ENCODE results near the gene PLSCR3. TPM values are rescaled to one million over a fixed set of nuclear protein-coding genes. Genes with fewer than 3 reads are reported as not detected.

The PLSCR3 gene
- total RNA-seq, 1 experiment from 2014 or later = 43.8 TPM

- Histone ChIP-seq H3K9ac (ENCODE audit: low read length) (no peak overlapping the region), H3K27ac (ENCODE audit: low read depth, low read length) (no peak overlapping the region), H3K4me3 (replicated peaks in 1 of 2; ENCODE audit: low read depth in 1 of 2, low read length in 2 of 2) (no peak overlapping the region), H3K9me3 (ENCODE audit: control insufficient read depth in 1 of 2, insufficient read depth in 1 of 2, low read depth in 1 of 2, low read length in 2 of 2) (no peaks in the 10 kb centered on the region), H3K4me2 (ENCODE audit: low read length) (no peak overlapping the region), H3K36me3 (ENCODE audit: control insufficient read depth in 1 of 2, insufficient read depth in 2 of 2, low read length in 2 of 2) (peaks cover 0 to 3% of the 10 kb centered on the region in 2 experiments; a peak in 1 of 4 replicates), H2AFZ (ENCODE audit: low read depth, low read length, poor library complexity, severe bottlenecking) (no peak overlapping the region), H3K4me1 (ENCODE audit: control insufficient read depth in 1 of 2, insufficient read depth in 2 of 2, low read length in 2 of 2) (peaks cover 0 to 3% of the 10 kb centered on the region in 2 experiments; a peak in 1 of 4 replicates), H3K79me2 (ENCODE audit: insufficient read depth, low read length) (no peaks in the 10 kb centered on the region), H3K9me2 (ENCODE audit: insufficient read depth) (no peaks in the 10 kb centered on the region), H4K20me1 (ENCODE audit: insufficient read depth) (no peaks in the 10 kb centered on the region), H3K27me3 (ENCODE audit: insufficient read depth, low read length) (no peaks in the 10 kb centered on the region)
- no peak for DNase-seq (ENCODE audit: low read depth, low spot score)
- RAD21 ChIA-PET (ENCODE audit: low non-redundant PET in 1 of 2, low total read pairs in 2 of 2, uncharacterized antibody in 2 of 2, unreplicated experiment in 2 of 2) = no interaction called here
- intact Hi-C loops (cut with micrococcal nuclease) = no loop called here
- BruUV-seq (replicated peaks) = no TSS peak
- CTCF ChIA-PET = no interaction called here
- POLR2A ChIA-PET = no interaction called here
- ATAC-seq = no peak
- no peak for TF ChIP-seq JUND (IDR thresholded peaks at IDR 0.05)
- no peak for TF ChIP-seq ATF3 (IDR thresholded peaks at IDR 0.05)
- TF ChIP-seq CEBPB (IDR thresholded peaks at IDR 0.05; ENCODE audit: low read depth) = no peak
- no peak for TF ChIP-seq SP1 (IDR thresholded peaks at IDR 0.05; ENCODE audit: low read depth)
- no peak for TF ChIP-seq ELF1 (IDR thresholded peaks at IDR 0.05; ENCODE audit: borderline replicate concordance, low read depth)
These were observed 22.0 kb upstream of the PLSCR3 start for GRCh38 chr17:7416323-7416722.

GRCh38 chr17:7415784-7416183, 21.5 kb upstream of the PLSCR3 start:
- RAD21 ChIA-PET (ENCODE audit: low non-redundant PET in 1 of 2, low total read pairs in 2 of 2, uncharacterized antibody in 2 of 2, unreplicated experiment in 2 of 2) = no interaction called here
- Histone ChIP-seq H2AFZ (ENCODE audit: low read depth, low read length, poor library complexity, severe bottlenecking) (no peak overlapping the region), H3K36me3 (ENCODE audit: control insufficient read depth in 1 of 2, insufficient read depth in 2 of 2, low read length in 2 of 2) (peaks cover 0 to 3% of the 10 kb centered on the region in 2 experiments; a peak in 1 of 4 replicates), H3K27ac (ENCODE audit: low read depth, low read length) (no peak overlapping the region), H3K4me3 (replicated peaks in 1 of 2; ENCODE audit: low read depth in 1 of 2, low read length in 2 of 2) (no peak overlapping the region), H3K79me2 (ENCODE audit: insufficient read depth, low read length) (no peaks in the 10 kb centered on the region), H3K9me3 (ENCODE audit: control insufficient read depth in 1 of 2, insufficient read depth in 1 of 2, low read depth in 1 of 2, low read length in 2 of 2) (no peaks in the 10 kb centered on the region), H3K9ac (ENCODE audit: low read length) (no peak overlapping the region), H3K4me2 (ENCODE audit: low read length) (no peak overlapping the region), H3K9me2 (ENCODE audit: insufficient read depth) (no peaks in the 10 kb centered on the region), H3K27me3 (ENCODE audit: insufficient read depth, low read length) (no peaks in the 10 kb centered on the region), H3K4me1 (ENCODE audit: control insufficient read depth in 1 of 2, insufficient read depth in 2 of 2, low read length in 2 of 2) (peaks cover 0 to 3% of the 10 kb centered on the region in 2 experiments; a peak in 1 of 4 replicates), H4K20me1 (ENCODE audit: insufficient read depth) (no peaks in the 10 kb centered on the region)
- DNase-seq (ENCODE audit: low read depth, low spot score) (no peak), ATAC-seq (no peak)
- intact Hi-C loops (cut with micrococcal nuclease) = no loop called here
- TF ChIP-seq RAD21 (IDR thresholded peaks at IDR 0.05; ENCODE audit: low read depth) = no peak
- TF ChIP-seq CEBPB (IDR thresholded peaks at IDR 0.05; ENCODE audit: low read depth) = no peak
- TF ChIP-seq EZH2 (IDR thresholded peaks at IDR 0.05) = no peak
- TF ChIP-seq CTCF (IDR thresholded peaks at IDR 0.05 in 2 of 3, conservative IDR thresholded peaks at IDR 0.05 in 1 of 3; ENCODE audit: borderline replicate concordance in 1 of 3, insufficient read depth in 1 of 3, low read depth in 2 of 3, low read length in 2 of 3) = no peak
- no peak for TF ChIP-seq SP1 (IDR thresholded peaks at IDR 0.05; ENCODE audit: low read depth)
- TF ChIP-seq CBX3 (IDR thresholded peaks at IDR 0.05; ENCODE audit: low read depth) = no peak
- TF ChIP-seq MAX (IDR thresholded peaks at IDR 0.05) = no peak
- no peak for TF ChIP-seq ATF3 (IDR thresholded peaks at IDR 0.05)
- TF ChIP-seq ZNF274 (IDR thresholded peaks at IDR 0.05; ENCODE audit: low read depth, low read length) = no peak
- TF ChIP-seq SIN3A (IDR thresholded peaks at IDR 0.05; ENCODE audit: low read depth) = no peak
- no peak for TF ChIP-seq TCF7L2 (IDR thresholded peaks at IDR 0.05; ENCODE audit: borderline replicate concordance, extremely low read depth, insufficient read depth, insufficient read length)
- TF ChIP-seq JUND (IDR thresholded peaks at IDR 0.05) = no peak
- TF ChIP-seq EGR1 (IDR thresholded peaks at IDR 0.05; ENCODE audit: low read depth) = no peak
- TF ChIP-seq ZFX (IDR thresholded peaks at IDR 0.05) = no peak
- no peak for TF ChIP-seq EZH2phosphoT487 (IDR thresholded peaks at IDR 0.05; ENCODE audit: borderline replicate concordance)
- POLR2A ChIA-PET = no interaction called here
- BruUV-seq (replicated peaks) = no TSS peak
- CTCF ChIA-PET = no interaction called here
